GM19043 (cell line): Measurements from ENCODE around the gene BNIP5.
"Not testable (repeated sequence)": the region's sequence is repeated elsewhere in the genome, so short reads cannot be mapped to it uniquely, and the experiment has no call there.

Experiments used
- ATAC-seq: cut with Tn5 transposase; IDR thresholded peaks from one replicate; pipeline ENCODE4 v1.9.1; 2021; ENCODE audit warnings: low read depth; ENCODE audit not compliant: unreplicated experiment

Gene BNIP5

GRCh38 chr6:36367743-36368142 is 31.1 kb upstream of the BNIP5 start:
- no peak for ATAC-seq

GRCh38 chr6:36364669-36365479 is 28.2 kb upstream of the BNIP5 start:
- no peak for ATAC-seq

GRCh38 chr6:36364061-36364635 is 27.5 kb upstream of the BNIP5 start:
- not testable (repeated sequence) for ATAC-seq

- not testable (repeated sequence) for ATAC-seq
Measured at GRCh38 chr6:36363371-36363752, 26.7 kb upstream of the BNIP5 start.

GRCh38 chr6:36362551-36363370 is 26.1 kb upstream of the BNIP5 start:
- ATAC-seq = no peak

GRCh38 chr6:36361071-36361470 is 24.4 kb upstream of the BNIP5 start:
- no peak for ATAC-seq

- no peak for ATAC-seq
Measured at GRCh38 chr6:36360241-36361054, 23.8 kb upstream of the BNIP5 start.

- no peak for ATAC-seq
Measured at GRCh38 chr6:36358226-36358915, 21.7 kb upstream of the BNIP5 start.

GRCh38 chr6:36357872-36358225 is 21.2 kb upstream of the BNIP5 start:
- no peak for ATAC-seq

- no peak for ATAC-seq
Measured at GRCh38 chr6:36355819-36356218, 19.1 kb upstream of the BNIP5 start.

- no peak for ATAC-seq
Measured at GRCh38 chr6:36353411-36353915, 16.8 kb upstream of the BNIP5 start.

- ATAC-seq = no peak
Measured at GRCh38 chr6:36352477-36353157, 15.9 kb upstream of the BNIP5 start.

- ATAC-seq = no peak
Measured at GRCh38 chr6:36350681-36351571, 14.2 kb upstream of the BNIP5 start.

GRCh38 chr6:36350082-36350481 is 13.4 kb upstream of the BNIP5 start:
- ATAC-seq = no peak

- ATAC-seq = no peak
Measured at GRCh38 chr6:36349240-36349639, 12.6 kb upstream of the BNIP5 start.

- no peak for ATAC-seq
Measured at GRCh38 chr6:36347621-36348020, 10.9 kb upstream of the BNIP5 start.

GRCh38 chr6:36346486-36347273 is 10.0 kb upstream of the BNIP5 start:
- no peak for ATAC-seq
